K562 (cell line): Measurements from ENCODE around the gene PITPNB. TPM values are rescaled to one million over a fixed set of nuclear protein-coding genes. Genes with fewer than 3 reads are reported as not detected.

Experiments
- GATAD2B ChIP-seq: fragments of 450-650 bp; IDR thresholded peaks from 2 replicates; pipeline ENCODE4 v1.6.1; 2017; ENCODE audit warnings: mild to moderate bottlenecking, borderline replicate concordance
- KHSRP ChIP-seq: fragments of 450-650 bp; IDR thresholded peaks from 2 replicates; pipeline ENCODE4 v1.6.1; 2017
- NFIX ChIP-seq: fragments of 250-450 bp; sonication (Bioruptor Pico); IDR thresholded peaks from 2 replicates; pipeline ENCODE4 v1.4.0; 2020; ENCODE audit warnings: low read depth, mild to moderate bottlenecking, moderate library complexity
- SRSF9 ChIP-seq: fragments of 200-400 bp; formaldehyde crosslinking; IDR thresholded peaks from 2 replicates; pipeline ENCODE4 v1.6.1; 2017; ENCODE audit warnings: low read depth, low read length, borderline replicate concordance
- TAF9B ChIP-seq: fragments of 450-650 bp; IDR thresholded peaks from 2 replicates; pipeline ENCODE4 v1.6.1; 2018; ENCODE audit warnings: mild to moderate bottlenecking; ENCODE audit not compliant: partially characterized antibody
- TRIM24 ChIP-seq, 2 experiments: fragments of 450-650 bp; IDR thresholded peaks; 2 replicates each; pipeline ENCODE4 v1.6.1; 2016
- ZNF431 ChIP-seq: sonication (generic); formaldehyde crosslinking; IDR thresholded peaks from 2 replicates; pipeline ENCODE4 v1.8.0; 2022; ENCODE audit warnings: mild to moderate bottlenecking, missing genetic modification reagents
- polyA plus RNA-seq, 8 experiments: library from polyadenylated mRNA; depleted of rRNA in 4 of 8; stranded (reverse) in 5 of 8; unstranded in 3 of 8; fragments of >200 nt; fragmentation: Nextera tagmentation in 2 of 8; fragmentation: Illumina TruSeq in 1 of 8; extraction: Ambion mirVana in 2 of 8; extraction: Trizol in 1 of 8; gene quantifications; 2 replicates each; pipeline versions ENCODE4 v1.2.1 to v1.2.3, GENCODE V29; 2011 to 2014; ENCODE audit warnings: inconsistent platforms in 1 of 8, missing spikeins in 1 of 8
- total RNA-seq, 7 experiments: library from RNA; depleted of rRNA in 6 of 7; stranded (reverse); fragments of >200 nt in 6 of 7; fragmentation: Illumina TruSeq in 2 of 7; extraction: Trizol in 2 of 7; gene quantifications; 2 replicates each; pipeline versions ENCODE4 v1.2.1 to v1.2.3, GENCODE V29; 2011 to 2021; ENCODE audit warnings: low replicate concordance in 1 of 7
- TF ChIP-seq, protein P1 (sequence below): sonication (generic); formaldehyde crosslinking; IDR thresholded peaks from 2 replicates; pipeline ENCODE4 v1.5.0; 2020; ENCODE audit warnings: missing genetic modification reagents
- TF ChIP-seq, protein P2 (sequence below): fragments of 450-650 bp; IDR thresholded peaks from 2 replicates; pipeline ENCODE4 v1.6.1; 2016; ENCODE audit warnings: mild to moderate bottlenecking
- TF ChIP-seq, protein P3 (sequence below): fragments of 450-650 bp; conservative IDR thresholded peaks from 2 replicates; pipeline ENCODE4 v1.6.1; 2016; ENCODE audit warnings: missing genetic modification characterization, low read depth, mild to moderate bottlenecking, missing compliant biosample characterization, moderate library complexity
- TF ChIP-seq, protein P4 (sequence below): IDR thresholded peaks from 2 replicates; pipeline ENCODE4 v1.6.1; 2012; ENCODE audit warnings: low read depth, low read length, improper control_type of control experiment, borderline replicate concordance
- TF ChIP-seq, protein P5 (sequence below): IDR thresholded peaks from 2 replicates; pipeline ENCODE4 v1.6.1; 2011; ENCODE audit not compliant: insufficient read length; ENCODE audit errors: extremely low read depth
- TF ChIP-seq, protein P6 (sequence below): fragments of 250-450 bp; sonication (Bioruptor Pico); IDR thresholded peaks from 2 replicates; pipeline ENCODE4 v1.8.0; 2021; ENCODE audit warnings: mild to moderate bottlenecking, moderate library complexity
- TF ChIP-seq, protein P7 (sequence below): fragments of 450-650 bp; IDR thresholded peaks from 2 replicates; pipeline ENCODE4 v1.6.1; 2016; ENCODE audit warnings: missing biosample characterization, missing genetic modification characterization

Gene PITPNB
- total and polyA plus RNA-seq, 9 of the 15 experiments (the other 6 are each of a cell fraction or from before 2014, with no cell fraction given): 13.1 to 52.4 (median 34.7) TPM

DNA sequence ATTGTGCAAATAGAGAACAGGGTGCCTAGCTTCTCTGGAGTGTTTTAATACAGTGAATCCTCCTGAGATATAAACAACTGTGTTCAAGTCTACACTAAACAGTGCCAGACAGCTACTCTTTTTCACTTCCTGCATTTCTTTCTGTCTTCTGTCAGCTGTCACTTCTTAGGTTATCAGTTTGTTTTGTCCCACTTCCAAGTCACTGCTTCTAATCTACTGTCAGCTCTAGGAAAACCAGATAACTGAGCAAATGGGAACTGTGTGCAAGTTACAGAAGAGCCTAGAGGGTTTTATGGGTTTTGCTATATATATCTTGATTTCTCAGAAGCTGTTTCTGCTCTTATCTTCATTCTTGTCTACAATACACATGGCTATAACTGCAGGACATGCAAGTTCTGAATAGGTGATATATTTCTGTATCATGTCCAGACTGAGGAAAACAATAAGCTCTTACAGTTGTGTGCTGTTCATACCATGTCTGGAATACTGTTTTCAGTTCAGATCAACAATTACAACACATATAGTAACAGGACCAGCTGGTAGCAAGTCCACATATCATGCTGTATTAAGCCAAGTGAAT, 5.8 kb downstream of the PITPNB start (continued):
- TF ChIP-seq, protein P1, sequence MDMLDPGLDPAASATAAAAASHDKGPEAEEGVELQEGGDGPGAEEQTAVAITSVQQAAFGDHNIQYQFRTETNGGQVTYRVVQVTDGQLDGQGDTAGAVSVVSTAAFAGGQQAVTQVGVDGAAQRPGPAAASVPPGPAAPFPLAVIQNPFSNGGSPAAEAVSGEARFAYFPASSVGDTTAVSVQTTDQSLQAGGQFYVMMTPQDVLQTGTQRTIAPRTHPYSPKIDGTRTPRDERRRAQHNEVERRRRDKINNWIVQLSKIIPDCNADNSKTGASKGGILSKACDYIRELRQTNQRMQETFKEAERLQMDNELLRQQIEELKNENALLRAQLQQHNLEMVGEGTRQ (CRISPR knock-in tag): no peak
- TF ChIP-seq, protein P2, sequence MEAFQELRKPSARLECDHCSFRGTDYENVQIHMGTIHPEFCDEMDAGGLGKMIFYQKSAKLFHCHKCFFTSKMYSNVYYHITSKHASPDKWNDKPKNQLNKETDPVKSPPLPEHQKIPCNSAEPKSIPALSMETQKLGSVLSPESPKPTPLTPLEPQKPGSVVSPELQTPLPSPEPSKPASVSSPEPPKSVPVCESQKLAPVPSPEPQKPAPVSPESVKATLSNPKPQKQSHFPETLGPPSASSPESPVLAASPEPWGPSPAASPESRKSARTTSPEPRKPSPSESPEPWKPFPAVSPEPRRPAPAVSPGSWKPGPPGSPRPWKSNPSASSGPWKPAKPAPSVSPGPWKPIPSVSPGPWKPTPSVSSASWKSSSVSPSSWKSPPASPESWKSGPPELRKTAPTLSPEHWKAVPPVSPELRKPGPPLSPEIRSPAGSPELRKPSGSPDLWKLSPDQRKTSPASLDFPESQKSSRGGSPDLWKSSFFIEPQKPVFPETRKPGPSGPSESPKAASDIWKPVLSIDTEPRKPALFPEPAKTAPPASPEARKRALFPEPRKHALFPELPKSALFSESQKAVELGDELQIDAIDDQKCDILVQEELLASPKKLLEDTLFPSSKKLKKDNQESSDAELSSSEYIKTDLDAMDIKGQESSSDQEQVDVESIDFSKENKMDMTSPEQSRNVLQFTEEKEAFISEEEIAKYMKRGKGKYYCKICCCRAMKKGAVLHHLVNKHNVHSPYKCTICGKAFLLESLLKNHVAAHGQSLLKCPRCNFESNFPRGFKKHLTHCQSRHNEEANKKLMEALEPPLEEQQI: 0 out of 2 replicates have a peak, but pooled peaks have one; percentile 20
- TF ChIP-seq, protein P3, sequence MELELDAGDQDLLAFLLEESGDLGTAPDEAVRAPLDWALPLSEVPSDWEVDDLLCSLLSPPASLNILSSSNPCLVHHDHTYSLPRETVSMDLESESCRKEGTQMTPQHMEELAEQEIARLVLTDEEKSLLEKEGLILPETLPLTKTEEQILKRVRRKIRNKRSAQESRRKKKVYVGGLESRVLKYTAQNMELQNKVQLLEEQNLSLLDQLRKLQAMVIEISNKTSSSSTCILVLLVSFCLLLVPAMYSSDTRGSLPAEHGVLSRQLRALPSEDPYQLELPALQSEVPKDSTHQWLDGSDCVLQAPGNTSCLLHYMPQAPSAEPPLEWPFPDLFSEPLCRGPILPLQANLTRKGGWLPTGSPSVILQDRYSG (tag): no peak
- TF ChIP-seq TRIM24 (IDR thresholded peaks at IDR 0.05): peak; percentile 41 to 43; a peak in 1 of 4 replicates
- TF ChIP-seq KHSRP: no peak
- TF ChIP-seq, protein P4, sequence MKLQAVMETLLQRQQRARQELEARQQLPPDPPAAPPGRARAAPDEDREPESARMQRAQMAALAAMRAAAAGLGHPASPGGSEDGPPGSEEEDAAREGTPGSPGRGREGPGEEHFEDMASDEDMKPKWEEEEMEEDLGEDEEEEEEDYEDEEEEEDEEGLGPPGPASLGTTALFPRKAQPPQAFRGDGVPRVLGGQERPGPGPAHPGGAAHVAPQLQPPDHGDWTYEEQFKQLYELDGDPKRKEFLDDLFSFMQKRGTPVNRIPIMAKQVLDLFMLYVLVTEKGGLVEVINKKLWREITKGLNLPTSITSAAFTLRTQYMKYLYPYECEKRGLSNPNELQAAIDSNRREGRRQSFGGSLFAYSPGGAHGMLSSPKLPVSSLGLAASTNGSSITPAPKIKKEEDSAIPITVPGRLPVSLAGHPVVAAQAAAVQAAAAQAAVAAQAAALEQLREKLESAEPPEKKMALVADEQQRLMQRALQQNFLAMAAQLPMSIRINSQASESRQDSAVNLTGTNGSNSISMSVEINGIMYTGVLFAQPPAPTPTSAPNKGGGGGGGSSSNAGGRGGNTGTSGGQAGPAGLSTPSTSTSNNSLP: peak; percentile 57; the same call in 1 of the 2 replicates
- TF ChIP-seq, protein P5, sequence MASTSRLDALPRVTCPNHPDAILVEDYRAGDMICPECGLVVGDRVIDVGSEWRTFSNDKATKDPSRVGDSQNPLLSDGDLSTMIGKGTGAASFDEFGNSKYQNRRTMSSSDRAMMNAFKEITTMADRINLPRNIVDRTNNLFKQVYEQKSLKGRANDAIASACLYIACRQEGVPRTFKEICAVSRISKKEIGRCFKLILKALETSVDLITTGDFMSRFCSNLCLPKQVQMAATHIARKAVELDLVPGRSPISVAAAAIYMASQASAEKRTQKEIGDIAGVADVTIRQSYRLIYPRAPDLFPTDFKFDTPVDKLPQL: no peak
- TF ChIP-seq NFIX (CRISPR knock-in tag): no peak
- TF ChIP-seq ZNF431 (CRISPR knock-in tag): no peak
- peak; percentile 62 for TF ChIP-seq TAF9B
- TF ChIP-seq SRSF9: no peak
- peak; percentile 81 for TF ChIP-seq GATAD2B
- TF ChIP-seq, protein P6, sequence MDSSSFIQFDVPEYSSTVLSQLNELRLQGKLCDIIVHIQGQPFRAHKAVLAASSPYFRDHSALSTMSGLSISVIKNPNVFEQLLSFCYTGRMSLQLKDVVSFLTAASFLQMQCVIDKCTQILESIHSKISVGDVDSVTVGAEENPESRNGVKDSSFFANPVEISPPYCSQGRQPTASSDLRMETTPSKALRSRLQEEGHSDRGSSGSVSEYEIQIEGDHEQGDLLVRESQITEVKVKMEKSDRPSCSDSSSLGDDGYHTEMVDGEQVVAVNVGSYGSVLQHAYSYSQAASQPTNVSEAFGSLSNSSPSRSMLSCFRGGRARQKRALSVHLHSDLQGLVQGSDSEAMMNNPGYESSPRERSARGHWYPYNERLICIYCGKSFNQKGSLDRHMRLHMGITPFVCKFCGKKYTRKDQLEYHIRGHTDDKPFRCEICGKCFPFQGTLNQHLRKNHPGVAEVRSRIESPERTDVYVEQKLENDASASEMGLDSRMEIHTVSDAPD (CRISPR knock-in tag): no peak
- TF ChIP-seq, protein P7, sequence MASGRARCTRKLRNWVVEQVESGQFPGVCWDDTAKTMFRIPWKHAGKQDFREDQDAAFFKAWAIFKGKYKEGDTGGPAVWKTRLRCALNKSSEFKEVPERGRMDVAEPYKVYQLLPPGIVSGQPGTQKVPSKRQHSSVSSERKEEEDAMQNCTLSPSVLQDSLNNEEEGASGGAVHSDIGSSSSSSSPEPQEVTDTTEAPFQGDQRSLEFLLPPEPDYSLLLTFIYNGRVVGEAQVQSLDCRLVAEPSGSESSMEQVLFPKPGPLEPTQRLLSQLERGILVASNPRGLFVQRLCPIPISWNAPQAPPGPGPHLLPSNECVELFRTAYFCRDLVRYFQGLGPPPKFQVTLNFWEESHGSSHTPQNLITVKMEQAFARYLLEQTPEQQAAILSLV (tag): no peak
